ENCODE results near the gene MMP20. TPM values are rescaled to one million over a fixed set of nuclear protein-coding genes. Genes with fewer than 3 reads are reported as not detected.

Gene MMP20
- total RNA-seq, 3 donors from 2014 or later = not detected

DNA sequence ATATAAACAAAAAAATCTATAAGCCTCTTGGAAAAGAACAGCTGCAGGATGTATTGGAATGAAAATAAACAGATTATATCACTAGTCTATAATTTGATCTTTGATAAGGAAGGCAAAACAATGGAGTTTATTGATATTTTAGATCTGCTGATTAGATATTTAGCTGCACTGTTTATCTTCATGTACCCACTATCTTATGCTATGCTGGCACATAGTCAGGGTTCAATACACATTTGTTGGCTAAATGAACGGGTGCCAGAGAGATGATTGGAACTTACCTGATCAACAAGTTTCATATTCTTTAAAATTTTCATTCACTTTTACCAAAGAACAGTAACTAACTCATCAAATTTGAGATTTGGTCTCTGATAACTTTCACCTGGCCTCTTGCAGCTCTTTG lies 26.9 kb downstream of the MMP20 start:
- peak; percentile 6 for ATAC-seq
- Histone ChIP-seq H3K4me3 (no peak overlapping the region), H3K4me1 (ENCODE audit: low read depth) (no peaks in the 10 kb centered on the region), H3K9me3 (no peaks in the 10 kb centered on the region), H3K36me3 (ENCODE audit: low read depth) (no peaks in the 10 kb centered on the region)
- no peak for DNase-seq
- intact Hi-C loops (cut with DNase I, micrococcal nuclease) = no loop called here
- TF ChIP-seq, protein P1, sequence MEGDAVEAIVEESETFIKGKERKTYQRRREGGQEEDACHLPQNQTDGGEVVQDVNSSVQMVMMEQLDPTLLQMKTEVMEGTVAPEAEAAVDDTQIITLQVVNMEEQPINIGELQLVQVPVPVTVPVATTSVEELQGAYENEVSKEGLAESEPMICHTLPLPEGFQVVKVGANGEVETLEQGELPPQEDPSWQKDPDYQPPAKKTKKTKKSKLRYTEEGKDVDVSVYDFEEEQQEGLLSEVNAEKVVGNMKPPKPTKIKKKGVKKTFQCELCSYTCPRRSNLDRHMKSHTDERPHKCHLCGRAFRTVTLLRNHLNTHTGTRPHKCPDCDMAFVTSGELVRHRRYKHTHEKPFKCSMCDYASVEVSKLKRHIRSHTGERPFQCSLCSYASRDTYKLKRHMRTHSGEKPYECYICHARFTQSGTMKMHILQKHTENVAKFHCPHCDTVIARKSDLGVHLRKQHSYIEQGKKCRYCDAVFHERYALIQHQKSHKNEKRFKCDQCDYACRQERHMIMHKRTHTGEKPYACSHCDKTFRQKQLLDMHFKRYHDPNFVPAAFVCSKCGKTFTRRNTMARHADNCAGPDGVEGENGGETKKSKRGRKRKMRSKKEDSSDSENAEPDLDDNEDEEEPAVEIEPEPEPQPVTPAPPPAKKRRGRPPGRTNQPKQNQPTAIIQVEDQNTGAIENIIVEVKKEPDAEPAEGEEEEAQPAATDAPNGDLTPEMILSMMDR (IDR thresholded peaks at IDR 0.05) = no peak

DNA sequence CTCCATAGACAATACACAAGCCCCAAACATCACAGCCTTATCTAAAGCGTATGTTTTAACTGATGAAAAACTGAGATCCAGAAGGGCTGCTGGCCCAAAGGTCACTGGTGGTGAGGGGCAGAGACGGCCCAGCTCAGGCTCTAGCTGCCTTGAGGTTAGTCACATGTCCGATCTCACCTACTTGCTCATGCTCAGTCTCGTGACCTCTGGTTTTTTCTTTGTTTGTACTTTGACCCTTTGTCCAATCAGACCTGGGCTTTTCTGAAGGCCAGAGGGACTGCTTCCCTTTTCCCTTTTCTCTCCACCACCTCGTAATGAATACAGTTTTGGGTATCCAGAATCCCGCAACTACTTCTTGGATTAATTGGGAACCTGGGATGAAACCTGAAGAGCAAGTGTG lies 28.6 kb downstream of the MMP20 start:
- TF ChIP-seq, protein P1 (IDR thresholded peaks at IDR 0.05) = no peak
- no peaks in the 10 kb centered on the region for H3K4me1 ChIP-seq (ENCODE audit: low read depth)
- intact Hi-C loops (cut with DNase I, micrococcal nuclease) = no loop called here
- no peak overlapping the region for H3K4me3 ChIP-seq
- ATAC-seq (no peak), DNase-seq (no peak)
- H3K9me3 ChIP-seq = no peaks in the 10 kb centered on the region
- H3K36me3 ChIP-seq (ENCODE audit: low read depth) = no peaks in the 10 kb centered on the region

DNA sequence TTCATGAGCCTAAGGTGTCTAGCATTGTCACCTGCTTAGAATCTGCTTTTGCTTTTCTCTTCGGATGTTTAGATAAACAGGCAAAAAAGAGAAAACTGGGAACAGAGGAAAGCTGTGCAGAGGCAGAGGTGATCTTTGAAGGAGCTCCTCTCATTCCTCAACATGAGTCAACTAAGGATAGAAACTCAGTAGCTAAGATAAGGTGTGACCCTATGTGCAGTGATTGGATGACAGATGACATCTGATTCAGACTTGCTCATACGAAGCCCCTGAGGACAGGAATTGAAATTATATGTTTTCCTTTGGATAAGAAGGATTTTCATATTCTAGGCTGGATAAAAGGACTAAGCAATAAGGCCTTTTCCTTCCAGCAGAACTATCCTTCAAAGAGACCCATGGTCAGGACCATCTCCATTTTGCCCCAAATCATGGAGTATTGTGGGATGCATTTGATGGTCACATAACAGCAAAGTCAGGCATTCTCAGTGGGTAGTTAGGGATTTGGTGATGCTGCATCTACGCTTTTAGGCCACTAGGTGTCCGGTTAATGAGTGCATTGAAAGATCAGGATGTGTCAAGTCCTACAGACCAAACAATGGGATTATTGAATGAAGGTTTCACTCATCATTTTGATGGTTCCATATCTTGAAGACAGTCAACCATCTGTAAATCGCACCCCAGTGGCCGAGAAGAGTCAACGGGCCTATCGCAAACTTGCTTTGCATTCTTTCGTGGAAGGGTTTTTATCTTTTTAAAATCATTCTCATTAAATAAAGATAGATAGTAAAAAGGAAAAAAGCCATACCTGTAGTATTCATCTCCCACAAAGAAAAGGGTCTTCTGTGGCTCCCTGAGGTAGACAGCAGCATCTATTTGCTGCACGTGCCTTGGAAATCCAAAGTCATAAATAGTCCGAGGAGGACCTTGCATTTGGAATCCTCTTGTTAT lies 32.2 kb downstream of the MMP20 start:
- DNase-seq = no peak
- TF ChIP-seq, protein P1 (IDR thresholded peaks at IDR 0.05) = no peak
- intact Hi-C loops (cut with DNase I, micrococcal nuclease) = no loop called here
- ATAC-seq = peak; percentile 72
- no peak overlapping the region for H3K4me3 ChIP-seq
- no peaks in the 10 kb centered on the region for H3K4me1 ChIP-seq (ENCODE audit: low read depth)
- H3K36me3 ChIP-seq (ENCODE audit: low read depth) = no peaks in the 10 kb centered on the region
- no peaks in the 10 kb centered on the region for H3K9me3 ChIP-seq

DNA sequence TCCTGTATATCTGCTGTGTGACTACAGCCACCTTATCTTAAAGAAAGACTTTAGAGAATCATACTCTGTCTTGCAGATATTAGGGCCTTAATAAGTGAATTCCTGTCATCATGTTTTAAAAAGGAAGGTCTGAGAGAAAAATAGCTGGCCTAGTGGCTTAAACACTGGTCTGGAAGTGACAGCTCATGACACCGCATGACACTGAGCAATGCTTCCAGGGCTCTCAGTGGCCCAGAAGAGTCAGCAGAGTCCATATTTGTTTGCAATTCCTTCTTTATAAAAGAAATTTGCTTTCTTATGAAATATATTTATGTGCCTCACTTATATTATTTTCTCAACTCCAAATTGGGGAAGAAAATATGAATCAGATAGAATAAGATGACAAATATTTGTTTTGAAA lies 33.0 kb downstream of the MMP20 start:
- TF ChIP-seq, protein P1 (IDR thresholded peaks at IDR 0.05) = no peak
- H3K4me1 ChIP-seq (ENCODE audit: low read depth) = no peaks in the 10 kb centered on the region
- no peaks in the 10 kb centered on the region for H3K36me3 ChIP-seq (ENCODE audit: low read depth)
- no peaks in the 10 kb centered on the region for H3K9me3 ChIP-seq
- no peak overlapping the region for H3K4me3 ChIP-seq
- no peak for DNase-seq
- intact Hi-C loops (cut with DNase I, micrococcal nuclease) = no loop called here
- ATAC-seq = no peak

DNA sequence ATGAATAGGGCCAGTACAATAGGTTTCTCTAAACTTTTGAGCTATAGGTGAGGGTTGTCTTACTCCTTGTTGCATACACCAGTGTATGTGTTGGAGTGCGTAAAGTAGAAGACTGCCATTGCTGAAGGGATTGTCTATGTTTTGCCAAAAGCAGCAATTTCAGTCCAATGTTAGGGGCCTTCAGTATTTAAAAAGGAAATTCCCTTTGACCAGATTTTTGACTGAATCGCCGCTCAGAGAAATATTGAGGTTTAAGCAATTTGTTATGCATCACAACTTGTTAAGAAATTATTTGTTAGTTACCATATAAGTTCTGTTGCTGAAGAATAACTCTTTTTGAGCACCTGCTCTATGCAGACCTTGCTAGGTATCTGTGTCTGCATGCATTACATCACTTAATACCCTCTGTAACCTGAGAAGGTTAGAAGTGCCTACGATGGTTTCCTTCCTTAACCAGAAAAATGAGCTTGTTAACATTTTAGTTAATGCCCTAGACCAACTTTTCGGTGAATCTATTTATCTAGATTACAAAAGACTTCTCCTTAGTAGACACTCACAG lies 33.9 kb downstream of the MMP20 start:
- intact Hi-C loops (cut with DNase I, micrococcal nuclease) = no loop called here
- Histone ChIP-seq H3K4me1 (ENCODE audit: low read depth) (no peaks in the 10 kb centered on the region), H3K9me3 (no peaks in the 10 kb centered on the region), H3K4me3 (no peak overlapping the region), H3K36me3 (ENCODE audit: low read depth) (no peaks in the 10 kb centered on the region)
- ATAC-seq = no peak
- DNase-seq = no peak
- TF ChIP-seq, protein P1 (IDR thresholded peaks at IDR 0.05) = no peak

Data from mucosa of descending colon (tissue), 3 donors.